Central memory CD8-positive, alpha-beta T cell (primary cell): ENCODE results near the gene USP1.
A peak's percentile ranks its signal among the peaks of the same experiment; 100 is the strongest.

ENCODE experiments used
- ATAC-seq: fragments of 150-1000 bp; cut with Tn5 transposase; replicated peaks from 2 replicates; pipeline ENCODE4 v1.10.0; 2022; ENCODE audit warnings: mild to moderate bottlenecking, moderate FRiP score, moderate number of reproducible peaks; ENCODE audit not compliant: poor library complexity, severe bottlenecking; ENCODE audit errors: extremely low read depth
- DNase-seq, 2 donors: peaks; one replicate each; pipeline ENCODE4 v3.0.0; 2021; ENCODE audit warnings: low spot score in 2 of 2
- H3K27ac Mint-ChIP-seq: one replicate; pipeline ENCODE4 v1.8.0; 2022; ENCODE audit warnings: low read depth, mild to moderate bottlenecking, moderate library complexity, mixed read lengths
- H3K27me3 Mint-ChIP-seq: one replicate; pipeline ENCODE4 v1.8.0; 2022; ENCODE audit warnings: mixed read lengths
- H3K36me3 Mint-ChIP-seq: one replicate; pipeline ENCODE4 v1.8.0; 2022; ENCODE audit warnings: mild to moderate bottlenecking, moderate library complexity, mixed read lengths; ENCODE audit not compliant: insufficient read depth
- H3K4me1 Mint-ChIP-seq: one replicate; pipeline ENCODE4 v1.8.0; 2022; ENCODE audit warnings: mixed read lengths
- H3K4me3 Mint-ChIP-seq: one replicate; pipeline ENCODE4 v1.8.0; 2022; ENCODE audit warnings: mild to moderate bottlenecking, moderate library complexity, mixed read lengths
- H3K9me3 Mint-ChIP-seq: one replicate; pipeline ENCODE4 v1.8.0; 2022; ENCODE audit warnings: mixed read lengths

Gene USP1

GRCh38 chr1:62436466-62437272 lies at the start of gene USP1:
USP1 (plus strand) TSS chr1:62437049; CDS start chr1:62439868, 2,819 bp downstream.
- peak; percentile 88 for ATAC-seq
- Mint-ChIP-seq H3K4me1 (peaks cover 37% of the 10 kb centered on the region), H3K27ac (peak within 1 kb of the TSS; percentile 97)

GRCh38 chr1:62389531-62389930 lies 47.3 kb upstream of the USP1 start:
- peaks cover 26% of the 10 kb centered on the region for H3K27me3 Mint-ChIP-seq
- no peak for ATAC-seq
- no peak overlapping the region for H3K27ac Mint-ChIP-seq

More at GRCh38 chr1:62436466-62437272, at the start of gene USP1:
- H3K36me3 Mint-ChIP-seq = peaks cover 21% of the 10 kb centered on the region
- H3K27me3 Mint-ChIP-seq = no peaks in the 10 kb centered on the region
- DNase-seq = peak; percentile 93 to 98
- H3K4me3 Mint-ChIP-seq = peak within 1 kb of the TSS; percentile 93
- peaks cover 5% of the 10 kb centered on the region for H3K9me3 Mint-ChIP-seq

GRCh38 chr1:62390071-62390470 lies 46.8 kb upstream of the USP1 start:
- no peak for ATAC-seq
- H3K36me3 Mint-ChIP-seq = no peaks in the 10 kb centered on the region
- H3K4me1 Mint-ChIP-seq = no peaks in the 10 kb centered on the region
- H3K4me3 Mint-ChIP-seq = no peak overlapping the region
- DNase-seq = no peak
- H3K27me3 Mint-ChIP-seq = peaks cover 26% of the 10 kb centered on the region
- H3K27ac Mint-ChIP-seq = no peak overlapping the region
- no peaks in the 10 kb centered on the region for H3K9me3 Mint-ChIP-seq

More at GRCh38 chr1:62389531-62389930, 47.3 kb upstream of the USP1 start:
- no peaks in the 10 kb centered on the region for H3K36me3 Mint-ChIP-seq
- DNase-seq = no peak
- no peaks in the 10 kb centered on the region for H3K9me3 Mint-ChIP-seq
- H3K4me1 Mint-ChIP-seq = no peaks in the 10 kb centered on the region
- no peak overlapping the region for H3K4me3 Mint-ChIP-seq

GRCh38 chr1:62391369-62391971 lies 45.4 kb upstream of the USP1 start:
- H3K27ac Mint-ChIP-seq = no peak overlapping the region
- ATAC-seq (no peak), DNase-seq (no peak)
- H3K9me3 Mint-ChIP-seq = no peaks in the 10 kb centered on the region
- no peak overlapping the region for H3K4me3 Mint-ChIP-seq
- no peaks in the 10 kb centered on the region for H3K36me3 Mint-ChIP-seq
- H3K4me1 Mint-ChIP-seq = no peaks in the 10 kb centered on the region
- H3K27me3 Mint-ChIP-seq = peaks cover 26% of the 10 kb centered on the region

- H3K9me3 Mint-ChIP-seq = no peaks in the 10 kb centered on the region
- H3K4me3 Mint-ChIP-seq = no peak overlapping the region
- H3K27ac Mint-ChIP-seq = no peak overlapping the region
Measured at GRCh38 chr1:62392951-62393350, 43.9 kb upstream of the USP1 start.

GRCh38 chr1:62394646-62395045 lies 42.2 kb upstream of the USP1 start:
- H3K36me3 Mint-ChIP-seq = no peaks in the 10 kb centered on the region
- DNase-seq (no peak), ATAC-seq (no peak)
- no peak overlapping the region for H3K4me3 Mint-ChIP-seq
- H3K9me3 Mint-ChIP-seq = no peaks in the 10 kb centered on the region
- H3K27me3 Mint-ChIP-seq = peaks cover 17% of the 10 kb centered on the region
- H3K27ac Mint-ChIP-seq = no peak overlapping the region
- no peaks in the 10 kb centered on the region for H3K4me1 Mint-ChIP-seq

More at GRCh38 chr1:62392951-62393350, 43.9 kb upstream of the USP1 start:
- ATAC-seq (no peak), DNase-seq (no peak)
- H3K4me1 Mint-ChIP-seq = no peaks in the 10 kb centered on the region
- H3K27me3 Mint-ChIP-seq = peaks cover 17% of the 10 kb centered on the region
- no peaks in the 10 kb centered on the region for H3K36me3 Mint-ChIP-seq

GRCh38 chr1:62395291-62395690 lies 41.6 kb upstream of the USP1 start:
- Mint-ChIP-seq H3K9me3 (no peaks in the 10 kb centered on the region), H3K36me3 (peaks cover under 1% of the 10 kb centered on the region), H3K27me3 (peaks cover 17% of the 10 kb centered on the region), H3K4me1 (no peaks in the 10 kb centered on the region), H3K4me3 (no peak overlapping the region), H3K27ac (no peak overlapping the region)
- DNase-seq (no peak), ATAC-seq (no peak)

GRCh38 chr1:62396871-62397270 lies 40.0 kb upstream of the USP1 start:
- H3K36me3 Mint-ChIP-seq = peaks cover 2% of the 10 kb centered on the region
- no peaks in the 10 kb centered on the region for H3K9me3 Mint-ChIP-seq
- H3K27me3 Mint-ChIP-seq = peaks cover 17% of the 10 kb centered on the region
- H3K27ac Mint-ChIP-seq = no peak overlapping the region
- ATAC-seq (no peak), DNase-seq (no peak)
- no peak overlapping the region for H3K4me3 Mint-ChIP-seq
- H3K4me1 Mint-ChIP-seq = no peaks in the 10 kb centered on the region

GRCh38 chr1:62397301-62397700 lies 39.5 kb upstream of the USP1 start:
- Mint-ChIP-seq H3K27ac (no peak overlapping the region), H3K36me3 (peaks cover 2% of the 10 kb centered on the region), H3K4me1 (no peaks in the 10 kb centered on the region), H3K27me3 (peaks cover 17% of the 10 kb centered on the region), H3K9me3 (no peaks in the 10 kb centered on the region), H3K4me3 (no peak overlapping the region)
- ATAC-seq = no peak
- no peak for DNase-seq

GRCh38 chr1:62398377-62398776 lies 38.5 kb upstream of the USP1 start:
- H3K36me3 Mint-ChIP-seq = peaks cover 2% of the 10 kb centered on the region
- H3K4me1 Mint-ChIP-seq = no peaks in the 10 kb centered on the region
- no peak overlapping the region for H3K27ac Mint-ChIP-seq
- no peak overlapping the region for H3K4me3 Mint-ChIP-seq
- no peaks in the 10 kb centered on the region for H3K9me3 Mint-ChIP-seq
- H3K27me3 Mint-ChIP-seq = peaks cover 12% of the 10 kb centered on the region
- no peak for DNase-seq
- ATAC-seq = no peak

- H3K4me1 Mint-ChIP-seq = no peaks in the 10 kb centered on the region
- DNase-seq (no peak), ATAC-seq (no peak)
- peaks cover 2% of the 10 kb centered on the region for H3K36me3 Mint-ChIP-seq
- H3K4me3 Mint-ChIP-seq = no peak overlapping the region
- H3K9me3 Mint-ChIP-seq = no peaks in the 10 kb centered on the region
- H3K27ac Mint-ChIP-seq = no peak overlapping the region
- no peaks in the 10 kb centered on the region for H3K27me3 Mint-ChIP-seq
Measured at GRCh38 chr1:62401034-62401760, 35.7 kb upstream of the USP1 start.

GRCh38 chr1:62405247-62405646 lies 31.6 kb upstream of the USP1 start:
- H3K27ac Mint-ChIP-seq = no peak overlapping the region
- H3K9me3 Mint-ChIP-seq = no peaks in the 10 kb centered on the region
- DNase-seq = no peak
- no peak overlapping the region for H3K4me3 Mint-ChIP-seq
- no peaks in the 10 kb centered on the region for H3K4me1 Mint-ChIP-seq
- no peaks in the 10 kb centered on the region for H3K27me3 Mint-ChIP-seq
- no peak for ATAC-seq
- peaks cover 2% of the 10 kb centered on the region for H3K36me3 Mint-ChIP-seq
